ENCODE results near the gene SLC17A7.

- TF ChIP-seq BACH2 (CRISPR knock-in tag; IDR thresholded peaks at IDR 0.05; ENCODE audit: borderline replicate concordance) (no peak), GLIS3 (CRISPR knock-in tag; IDR thresholded peaks at IDR 0.05) (no peak), OSR1 (CRISPR knock-in tag; IDR thresholded peaks at IDR 0.05) (no peak), RARB (CRISPR knock-in tag; IDR thresholded peaks at IDR 0.05) (no peak), PPARA (CRISPR knock-in tag; IDR thresholded peaks at IDR 0.05; ENCODE audit: borderline replicate concordance) (no peak), ARNTL (CRISPR knock-in tag; IDR thresholded peaks at IDR 0.05; ENCODE audit: borderline replicate concordance, low read depth) (no peak), ZNF8 (CRISPR knock-in tag; IDR thresholded peaks at IDR 0.05) (no peak), SNAI2 (CRISPR knock-in tag; IDR thresholded peaks at IDR 0.05) (no peak), CSDC2 (CRISPR knock-in tag; IDR thresholded peaks at IDR 0.05) (no peak), ZFP3 (CRISPR knock-in tag; IDR thresholded peaks at IDR 0.05) (no peak), ISL1 (CRISPR knock-in tag; IDR thresholded peaks at IDR 0.05) (no peak), ZFP30 (CRISPR knock-in tag; IDR thresholded peaks at IDR 0.05) (no peak), ZNF70 (CRISPR knock-in tag; IDR thresholded peaks at IDR 0.05) (no peak)
- TF ChIP-seq, protein P1, sequence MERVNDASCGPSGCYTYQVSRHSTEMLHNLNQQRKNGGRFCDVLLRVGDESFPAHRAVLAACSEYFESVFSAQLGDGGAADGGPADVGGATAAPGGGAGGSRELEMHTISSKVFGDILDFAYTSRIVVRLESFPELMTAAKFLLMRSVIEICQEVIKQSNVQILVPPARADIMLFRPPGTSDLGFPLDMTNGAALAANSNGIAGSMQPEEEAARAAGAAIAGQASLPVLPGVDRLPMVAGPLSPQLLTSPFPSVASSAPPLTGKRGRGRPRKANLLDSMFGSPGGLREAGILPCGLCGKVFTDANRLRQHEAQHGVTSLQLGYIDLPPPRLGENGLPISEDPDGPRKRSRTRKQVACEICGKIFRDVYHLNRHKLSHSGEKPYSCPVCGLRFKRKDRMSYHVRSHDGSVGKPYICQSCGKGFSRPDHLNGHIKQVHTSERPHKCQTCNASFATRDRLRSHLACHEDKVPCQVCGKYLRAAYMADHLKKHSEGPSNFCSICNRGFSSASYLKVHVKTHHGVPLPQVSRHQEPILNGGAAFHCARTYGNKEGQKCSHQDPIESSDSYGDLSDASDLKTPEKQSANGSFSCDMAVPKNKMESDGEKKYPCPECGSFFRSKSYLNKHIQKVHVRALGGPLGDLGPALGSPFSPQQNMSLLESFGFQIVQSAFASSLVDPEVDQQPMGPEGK (CRISPR knock-in tag; IDR thresholded peaks at IDR 0.05; ENCODE audit: borderline replicate concordance) = no peak
Measured at GRCh38 chr19:49428547-49429451, 12.5 kb downstream of the SLC17A7 start.
